MM.1S (cell line): ENCODE data around the gene CFAP77.

Experiments used
- DNase-seq: peaks from one replicate; pipeline ENCODE4 v3.0.0-alpha.2; 2015
- H2AFZ ChIP-seq: fragments of 300-600 bp; sonication (generic); 2 replicates; pipeline ENCODE4 v1.6.0; 2016; ENCODE audit warnings: antibody characterized with exemption, low read length
- H3F3A ChIP-seq: fragments of 300-600 bp; sonication (generic); 2 replicates; pipeline ENCODE4 v1.6.1; 2016; ENCODE audit warnings: mild to moderate bottlenecking, antibody characterized with exemption, low read length, moderate library complexity, mixed read lengths; ENCODE audit not compliant: insufficient read depth
- H3K27ac ChIP-seq: fragments of 300-600 bp; sonication (generic); 2 replicates; pipeline ENCODE4 v1.5.1; 2016; ENCODE audit warnings: mild to moderate bottlenecking, low read length
- H3K27me3 ChIP-seq: fragments of 300-600 bp; sonication (generic); replicated peaks from 2 replicates; pipeline ENCODE4 v1.6.0; 2016; ENCODE audit warnings: low read length; ENCODE audit not compliant: insufficient read depth
- H3K36me3 ChIP-seq: fragments of 300-600 bp; sonication (generic); replicated peaks from 2 replicates; pipeline ENCODE4 v1.6.1; 2016; ENCODE audit warnings: mild to moderate bottlenecking, low read length, mixed read lengths; ENCODE audit not compliant: insufficient read depth
- H3K4me1 ChIP-seq: fragments of 300-600 bp; sonication (generic); 2 replicates; pipeline ENCODE4 v1.6.1; 2016; ENCODE audit warnings: low read length, mixed read lengths
- H3K4me2 ChIP-seq: fragments of 300-600 bp; sonication (generic); 2 replicates; pipeline ENCODE4 v1.6.0; 2016; ENCODE audit warnings: low read depth, low read length
- H3K4me3 ChIP-seq: fragments of 300-600 bp; sonication (generic); 2 replicates; pipeline ENCODE4 v1.5.1; 2016; ENCODE audit warnings: low read length, mixed read lengths
- H3K79me2 ChIP-seq: fragments of 300-600 bp; sonication (generic); 2 replicates; pipeline ENCODE4 v1.6.1; 2016; ENCODE audit warnings: mixed run types, low read length, mixed read lengths
- H3K9ac ChIP-seq: fragments of 300-600 bp; sonication (generic); 2 replicates; pipeline ENCODE4 v1.6.1; 2016; ENCODE audit warnings: low read length, mixed read lengths
- H3K9me2 ChIP-seq: fragments of 300-600 bp; sonication (generic); replicated peaks from 2 replicates; pipeline ENCODE4 v1.6.1; 2016; ENCODE audit warnings: mild to moderate bottlenecking, low read length, mixed read lengths; ENCODE audit not compliant: insufficient read depth
- H3K9me3 ChIP-seq: fragments of 300-600 bp; sonication (generic); replicated peaks from 2 replicates; pipeline ENCODE4 v1.6.1; 2016; ENCODE audit warnings: mild to moderate bottlenecking, low read length, mixed read lengths; ENCODE audit not compliant: insufficient read depth
- H4K20me1 ChIP-seq: fragments of 300-600 bp; sonication (generic); 2 replicates; pipeline ENCODE4 v1.6.1; 2016; ENCODE audit warnings: mild to moderate bottlenecking, low read length, moderate library complexity, mixed read lengths; ENCODE audit not compliant: insufficient read depth
- CTCF ChIP-seq: fragments of 300-600 bp; sonication (generic); IDR thresholded peaks from 2 replicates; pipeline ENCODE4 v1.5.1; 2016; ENCODE audit warnings: antibody characterized with exemption, low read length, mixed read lengths
- EZH2 ChIP-seq: fragments of 300-600 bp; sonication (generic); optimal IDR thresholded peaks from 2 replicates; pipeline ENCODE3; 2017; ENCODE audit warnings: low read depth, mild to moderate bottlenecking, antibody characterized with exemption, low read length, mixed read lengths
- EZH2phosphoT487 ChIP-seq: fragments of 300-600 bp; sonication (generic); IDR thresholded peaks from 2 replicates; pipeline ENCODE4 v1.6.1; 2018; ENCODE audit warnings: antibody characterized with exemption, low read length

The CFAP77 gene

DNA sequence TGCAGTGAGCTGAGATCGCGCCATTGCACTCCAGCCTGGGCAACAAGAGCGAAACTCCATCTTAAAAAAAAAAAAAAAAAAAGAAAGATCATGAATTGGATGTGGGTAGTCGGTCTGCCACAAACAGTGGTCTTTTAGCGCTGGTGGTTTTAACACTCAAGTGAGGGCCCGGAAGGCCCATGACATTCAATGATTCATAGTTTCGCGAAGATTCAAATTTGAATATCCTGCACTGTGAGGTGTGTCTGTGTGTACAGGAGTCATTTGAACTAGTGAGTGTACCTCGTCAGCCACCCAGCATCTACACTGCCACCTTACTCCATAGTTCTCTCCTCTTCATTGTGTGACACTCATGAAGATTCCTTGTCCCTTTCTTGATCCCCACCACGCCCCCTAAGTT, 41.3 kb downstream of the CFAP77 start:
- no peaks in the 10 kb centered on the region for H3F3A ChIP-seq
- no peak overlapping the region for H3K9ac ChIP-seq
- H4K20me1 ChIP-seq, result no peaks in the 10 kb centered on the region
- H3K4me1 ChIP-seq, result no peaks in the 10 kb centered on the region
- no peak overlapping the region for H3K4me3 ChIP-seq
- H3K79me2 ChIP-seq, result no peaks in the 10 kb centered on the region
- H2AFZ ChIP-seq, result no peak overlapping the region
- no peaks in the 10 kb centered on the region for H3K36me3 ChIP-seq
- H3K27me3 ChIP-seq, result peaks cover 94% of the 10 kb centered on the region
- DNase-seq, result no peak
- TF ChIP-seq EZH2 (no peak), EZH2phosphoT487 (no peak), CTCF (no peak)
- H3K4me2 ChIP-seq, result no peak overlapping the region
- H3K9me2 ChIP-seq, result no peaks in the 10 kb centered on the region
- H3K9me3 ChIP-seq, result no peaks in the 10 kb centered on the region
- no peak overlapping the region for H3K27ac ChIP-seq

DNA sequence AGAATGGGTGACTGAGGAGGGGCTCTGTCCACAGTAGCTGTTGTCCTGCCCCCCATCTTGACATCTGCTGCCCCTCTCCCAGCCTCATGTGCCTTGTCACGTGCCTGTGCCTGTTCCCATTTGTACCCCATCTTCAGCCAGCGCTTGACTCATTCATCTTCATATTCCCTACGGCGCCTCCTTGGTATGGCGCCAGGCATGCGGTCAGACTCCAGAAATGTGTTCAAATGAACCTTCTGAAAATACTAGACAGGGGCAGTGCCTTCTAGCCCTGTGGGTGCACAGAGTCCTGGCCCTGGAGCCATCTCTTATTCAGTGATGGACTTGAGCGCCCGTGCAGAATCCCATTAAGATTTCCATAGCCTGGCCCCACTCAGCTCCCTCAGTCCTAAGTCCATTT, 46.2 kb downstream of the CFAP77 start:
- no peaks in the 10 kb centered on the region for H4K20me1 ChIP-seq
- H3K4me1 ChIP-seq, result no peaks in the 10 kb centered on the region
- no peak overlapping the region for H3K27ac ChIP-seq
- H3F3A ChIP-seq, result no peaks in the 10 kb centered on the region
- TF ChIP-seq EZH2, result no peak
- TF ChIP-seq CTCF, result no peak
- TF ChIP-seq EZH2phosphoT487, result no peak
- DNase-seq, result no peak
- H3K4me2 ChIP-seq, result no peak overlapping the region
- H3K27me3 ChIP-seq, result peaks cover 94% of the 10 kb centered on the region
- no peaks in the 10 kb centered on the region for H3K79me2 ChIP-seq
- H3K9ac ChIP-seq, result no peak overlapping the region
- no peak overlapping the region for H2AFZ ChIP-seq
- no peaks in the 10 kb centered on the region for H3K9me2 ChIP-seq
- no peaks in the 10 kb centered on the region for H3K36me3 ChIP-seq
- no peaks in the 10 kb centered on the region for H3K9me3 ChIP-seq
- no peak overlapping the region for H3K4me3 ChIP-seq

DNA sequence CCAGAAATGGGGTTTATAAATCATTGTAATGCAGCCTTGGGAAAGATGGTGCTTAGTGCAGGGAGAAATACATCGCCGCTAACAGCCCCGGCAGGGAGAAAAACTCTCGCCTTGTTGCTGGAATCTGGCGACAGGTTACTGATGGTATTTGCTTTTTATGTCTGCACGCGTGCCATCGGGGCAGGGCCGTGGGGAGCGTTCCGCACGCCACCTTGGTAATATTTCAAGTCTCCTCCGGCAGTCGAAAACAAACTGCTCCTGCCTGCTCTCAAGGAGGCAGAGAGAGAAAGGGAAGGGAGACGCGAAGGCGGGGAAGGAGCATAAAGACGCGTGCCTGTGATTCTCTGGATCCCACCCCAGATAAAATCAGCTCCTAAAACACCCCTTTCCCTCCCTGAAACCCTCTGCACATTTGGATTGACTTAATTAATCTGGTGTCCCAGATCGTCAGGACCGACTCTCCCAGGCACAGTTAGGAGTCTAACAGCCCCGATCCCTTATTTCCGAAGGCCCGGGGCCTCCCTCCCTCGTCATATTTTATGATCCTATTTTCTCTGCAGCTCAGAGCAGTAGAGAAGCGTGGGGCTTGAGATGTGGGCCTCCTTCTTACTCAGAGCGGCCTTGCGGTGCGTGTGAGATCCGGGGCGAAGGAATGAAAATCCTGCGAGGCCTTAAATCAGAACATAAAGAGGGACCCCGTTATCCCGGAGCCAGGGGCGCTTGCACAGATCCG, 47.7 kb downstream of the CFAP77 start:
- Histone ChIP-seq H3K9ac (no peak overlapping the region), H3K4me3 (no peak overlapping the region), H3F3A (no peaks in the 10 kb centered on the region), H3K4me1 (no peaks in the 10 kb centered on the region), H3K9me3 (no peaks in the 10 kb centered on the region), H3K79me2 (no peaks in the 10 kb centered on the region), H3K27me3 (peaks cover 96% of the 10 kb centered on the region), H2AFZ (no peak overlapping the region), H3K9me2 (no peaks in the 10 kb centered on the region), H3K36me3 (no peaks in the 10 kb centered on the region), H3K4me2 (no peak overlapping the region), H4K20me1 (no peaks in the 10 kb centered on the region), H3K27ac (no peak overlapping the region)
- TF ChIP-seq CTCF (no peak), EZH2phosphoT487 (0 out of 2 replicates have a peak, but pooled peaks have one; percentile 70)
- DNase-seq, result no peak
